Activated CD4-positive, alpha-beta T cell treated with anti-CD3 and anti-CD28 coated beads, Interleukin-2, amount 50 U/mL, for 1 hour (primary cell): ENCODE results near the gene NDUFB2.
"Not testable (repeated sequence)": the region's sequence is repeated elsewhere in the genome, so short reads cannot be mapped to it uniquely, and the experiment has no call there.

Source experiments
- DNase-seq: peaks from one replicate; pipeline ENCODE4 v3.0.0-alpha.2; 2020

NDUFB2 gene

DNA sequence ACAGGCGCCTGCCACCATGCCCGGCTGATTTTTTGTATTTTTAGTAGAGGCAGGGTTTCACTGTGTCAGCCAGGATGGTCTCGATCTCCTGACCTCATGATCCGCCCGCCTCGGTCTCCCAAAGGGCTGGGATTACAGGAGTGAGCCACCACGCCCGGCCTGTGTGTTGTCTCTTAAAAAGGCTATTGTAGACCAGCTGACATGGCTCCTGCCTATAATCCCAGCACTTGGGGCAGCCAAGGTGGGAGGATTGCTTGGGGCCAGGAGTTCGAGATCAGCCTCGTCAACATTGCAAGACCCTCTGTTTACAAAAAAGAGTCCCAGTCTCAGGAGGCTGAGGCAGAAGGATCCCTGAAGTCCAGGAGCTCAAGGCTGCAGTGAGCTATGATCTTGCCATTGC lies 2.7 kb upstream of the NDUFB2 start:
- DNase-seq = not testable (repeated sequence)

DNA sequence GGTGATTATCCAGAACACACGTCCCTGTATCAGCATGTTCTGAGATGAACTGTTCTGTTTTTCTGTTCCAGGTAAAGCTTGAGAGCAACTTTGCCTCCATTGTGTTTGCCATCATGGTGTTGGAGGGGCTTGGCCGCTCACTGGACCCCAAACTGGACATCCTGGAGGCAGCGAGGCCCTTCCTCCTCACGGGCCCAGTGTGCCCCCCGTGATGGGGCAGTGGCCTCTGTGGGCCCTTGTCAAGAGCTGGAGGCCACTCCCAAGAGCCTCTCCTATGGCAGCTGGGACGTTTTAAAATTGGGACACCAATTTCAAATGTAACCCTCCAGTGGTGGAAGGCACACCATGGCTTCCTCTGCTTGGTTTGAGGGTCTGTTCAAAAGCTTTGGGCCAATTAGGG lies 1.9 kb upstream of the NDUFB2 start:
- no peak for DNase-seq

DNA sequence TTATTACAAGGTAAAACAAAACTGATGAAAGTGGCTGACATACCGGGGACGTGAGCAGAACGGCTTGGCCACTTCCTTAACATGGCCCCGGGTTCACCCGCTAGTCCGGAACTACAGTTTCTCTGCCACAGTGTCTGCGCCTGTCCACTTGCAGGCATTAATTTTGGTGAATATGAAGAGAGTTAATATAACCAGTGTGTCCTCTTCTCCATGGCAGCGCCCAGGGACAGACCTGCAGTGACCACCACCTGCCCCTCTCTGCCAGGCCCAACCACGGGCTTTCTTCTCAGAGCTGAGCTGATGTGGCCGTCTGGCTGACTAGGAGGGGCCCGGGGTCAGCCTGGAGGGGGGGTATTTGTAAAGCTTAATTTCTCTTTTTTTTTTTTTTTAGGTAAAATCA lies 1.1 kb upstream of the NDUFB2 start:
- no peak for DNase-seq

DNA sequence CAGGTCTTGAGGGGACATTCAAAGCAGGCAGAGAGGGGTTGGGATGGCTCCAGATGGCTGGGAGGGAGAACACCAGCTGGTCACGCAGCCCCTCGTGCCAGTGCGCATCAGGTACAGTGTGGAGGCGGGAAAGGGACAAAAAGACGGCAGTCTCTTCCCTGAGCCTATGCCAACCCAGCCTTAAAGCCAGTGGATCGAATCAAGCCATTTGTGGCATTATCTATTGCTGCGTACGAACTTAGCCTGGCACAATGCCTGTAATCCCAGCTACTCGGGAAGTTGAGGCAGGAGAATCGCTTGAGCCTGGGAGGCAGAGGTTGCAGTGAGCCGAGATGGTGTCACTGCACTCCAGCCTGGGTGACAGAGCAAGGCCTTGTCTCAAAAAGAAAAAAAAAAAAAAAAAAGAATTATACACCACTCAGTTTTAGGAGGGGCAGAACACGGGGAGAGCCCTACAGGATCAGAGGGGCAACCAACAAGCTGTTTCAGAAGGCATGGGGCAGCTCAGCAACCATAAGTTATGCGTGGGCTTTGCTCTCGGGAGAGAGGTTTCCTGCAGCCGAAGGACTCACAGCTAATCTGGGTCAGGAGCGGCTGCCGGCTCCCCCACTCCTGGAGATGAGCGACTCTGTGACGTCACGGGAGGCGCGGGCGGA lies 356 bp upstream of the NDUFB2 start:
- DNase-seq = peak; percentile 95

DNA sequence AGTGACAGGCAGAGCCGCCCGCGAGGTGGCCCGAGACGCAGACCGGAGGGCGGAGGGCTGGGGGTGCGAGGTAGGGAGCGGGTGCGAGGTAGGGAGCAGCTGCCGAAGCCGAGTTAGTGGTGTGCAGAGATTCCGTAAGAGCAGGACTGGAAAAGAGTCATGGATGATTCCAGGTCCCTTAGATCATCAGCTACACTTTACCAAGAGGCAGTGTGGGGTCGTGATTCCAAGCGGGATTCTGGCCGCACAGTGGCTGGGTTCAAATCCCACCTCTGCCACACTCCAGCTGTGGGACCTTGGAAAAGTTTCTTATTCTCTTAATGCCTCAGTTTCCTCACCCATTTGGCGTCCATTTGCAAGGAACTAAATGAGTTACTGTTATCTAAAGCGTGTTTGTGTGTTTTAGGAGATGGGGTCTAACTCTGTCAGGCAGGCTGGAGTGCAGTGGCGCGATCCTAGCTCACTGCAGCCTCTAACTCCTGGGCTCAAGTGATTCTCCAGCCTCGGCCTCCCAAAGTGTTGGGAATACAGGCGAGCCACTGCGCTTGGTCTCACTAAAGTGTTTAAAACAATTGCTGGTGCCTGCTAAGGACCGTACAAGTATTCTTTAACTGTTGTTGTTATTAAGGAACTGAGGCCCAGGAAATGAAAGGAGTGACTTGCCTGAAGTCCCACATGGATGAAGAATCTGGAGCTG lies 1.1 kb downstream of the NDUFB2 start:
- no peak for DNase-seq

DNA sequence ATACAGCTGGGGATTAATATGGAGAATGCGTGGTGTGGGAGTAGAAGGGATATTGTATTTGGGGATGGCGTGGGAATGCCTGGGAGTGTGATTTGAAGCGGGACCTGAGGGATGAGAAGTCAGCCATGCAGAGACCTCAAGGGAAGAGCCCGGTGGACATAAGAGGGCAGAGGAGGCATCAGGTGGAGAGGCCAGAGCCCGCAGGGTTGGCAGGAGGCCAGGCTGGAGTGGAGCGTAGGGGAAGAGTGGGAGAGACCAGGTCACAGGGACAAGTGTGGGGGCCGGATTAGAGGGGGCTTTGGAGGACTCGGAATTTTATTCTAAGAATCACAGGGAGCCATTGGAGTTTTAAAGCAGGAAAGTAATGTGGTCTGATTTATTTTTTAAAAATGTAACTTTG lies 2.0 kb downstream of the NDUFB2 start:
- no peak for DNase-seq

DNA sequence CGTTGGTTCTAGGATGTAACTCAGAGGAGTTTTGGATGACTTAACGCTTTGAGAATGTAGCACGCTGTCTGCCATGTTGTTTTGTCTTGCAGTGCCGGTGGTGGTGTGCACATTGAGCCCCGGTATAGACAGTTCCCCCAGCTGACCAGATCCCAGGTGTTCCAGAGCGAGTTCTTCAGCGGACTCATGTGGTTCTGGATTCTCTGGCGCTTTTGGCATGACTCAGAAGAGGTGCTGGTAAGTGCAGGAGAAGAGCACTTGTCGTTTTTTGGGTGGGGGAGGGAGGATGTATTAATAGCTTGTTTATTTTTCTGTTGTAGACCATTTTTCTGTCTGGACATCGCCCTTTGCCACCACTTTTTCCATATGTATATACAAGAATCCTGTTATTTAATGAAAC lies 6.3 kb downstream of the NDUFB2 start:
- DNase-seq = no peak

DNA sequence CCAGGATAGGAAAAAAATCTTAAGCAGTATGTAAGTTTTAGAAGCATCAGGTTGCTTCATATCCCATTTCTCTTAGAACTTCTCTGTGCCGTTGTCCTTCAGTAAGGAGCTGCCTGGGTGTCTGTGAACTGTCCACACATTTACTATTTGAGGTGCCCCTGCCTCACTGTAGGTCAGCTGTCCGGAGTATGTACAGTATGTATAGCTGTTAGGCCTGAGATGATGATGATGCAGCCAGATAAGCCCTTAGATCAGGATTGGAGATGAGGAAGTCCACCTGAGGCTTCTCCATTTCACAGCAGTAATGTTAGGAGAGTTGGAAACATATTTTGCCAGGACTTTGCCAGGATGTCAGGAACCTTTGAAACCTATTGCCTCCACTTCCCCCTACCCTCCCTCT lies 7.7 kb downstream of the NDUFB2 start:
- DNase-seq = no peak

DNA sequence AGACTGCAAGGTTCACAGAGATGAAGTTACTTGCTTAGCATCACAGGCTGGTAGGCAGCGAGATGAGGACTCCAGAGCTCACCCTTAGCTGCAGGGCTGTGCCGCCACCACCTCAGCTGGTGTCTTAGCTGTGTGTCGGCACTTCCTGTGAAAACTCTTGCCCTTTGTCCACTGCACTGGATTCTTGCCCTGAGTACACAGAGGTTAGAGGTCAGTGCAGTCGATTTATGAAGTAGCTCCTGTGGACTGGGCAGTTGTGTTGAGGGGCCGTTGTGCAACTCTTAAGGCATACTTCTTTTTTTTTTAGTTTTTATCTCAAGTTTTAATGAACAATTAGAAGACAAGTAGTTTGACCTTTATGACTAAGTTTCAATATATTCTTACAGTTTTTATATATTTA lies 10.6 kb downstream of the NDUFB2 start:
- DNase-seq = no peak

DNA sequence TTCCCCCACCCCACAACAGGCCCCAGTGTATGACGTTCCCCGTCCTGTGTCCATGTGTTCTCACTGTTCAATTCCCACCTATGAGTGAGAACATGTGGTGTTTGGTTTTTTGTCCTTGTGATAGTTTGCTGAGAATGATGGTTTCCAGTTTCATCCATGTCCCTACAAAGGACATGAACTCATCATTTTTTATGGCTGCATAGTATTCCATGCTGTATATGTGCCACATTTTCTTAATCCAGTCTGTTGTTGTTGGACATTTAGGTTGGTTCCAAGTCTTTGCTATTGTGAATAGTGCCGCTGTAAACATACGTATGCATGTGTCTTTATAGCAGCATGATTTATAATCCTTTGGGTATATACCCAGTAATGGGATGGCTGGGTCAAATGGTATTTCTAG lies 12.3 kb downstream of the NDUFB2 start:
- not testable (repeated sequence) for DNase-seq

DNA sequence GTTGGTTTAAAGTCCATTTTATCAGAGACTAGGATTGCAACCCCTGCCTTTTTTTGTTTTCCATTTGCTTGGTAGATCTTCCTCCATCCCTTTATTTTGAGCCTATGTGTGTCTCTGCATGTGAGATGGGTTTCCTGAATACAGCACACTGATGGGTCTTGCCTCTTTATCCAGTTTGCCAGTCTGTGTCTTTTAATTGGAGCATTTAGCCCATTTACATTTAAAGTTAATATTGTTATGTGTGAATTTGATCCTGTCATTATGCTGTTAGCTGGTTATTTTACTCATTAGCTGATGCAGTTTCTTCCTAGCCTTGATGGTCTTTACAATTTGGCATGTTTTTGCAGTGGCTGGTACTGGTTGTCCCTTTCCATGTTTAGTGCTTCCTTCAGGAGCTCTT lies 15.9 kb downstream of the NDUFB2 start:
- not testable (repeated sequence) for DNase-seq

DNA sequence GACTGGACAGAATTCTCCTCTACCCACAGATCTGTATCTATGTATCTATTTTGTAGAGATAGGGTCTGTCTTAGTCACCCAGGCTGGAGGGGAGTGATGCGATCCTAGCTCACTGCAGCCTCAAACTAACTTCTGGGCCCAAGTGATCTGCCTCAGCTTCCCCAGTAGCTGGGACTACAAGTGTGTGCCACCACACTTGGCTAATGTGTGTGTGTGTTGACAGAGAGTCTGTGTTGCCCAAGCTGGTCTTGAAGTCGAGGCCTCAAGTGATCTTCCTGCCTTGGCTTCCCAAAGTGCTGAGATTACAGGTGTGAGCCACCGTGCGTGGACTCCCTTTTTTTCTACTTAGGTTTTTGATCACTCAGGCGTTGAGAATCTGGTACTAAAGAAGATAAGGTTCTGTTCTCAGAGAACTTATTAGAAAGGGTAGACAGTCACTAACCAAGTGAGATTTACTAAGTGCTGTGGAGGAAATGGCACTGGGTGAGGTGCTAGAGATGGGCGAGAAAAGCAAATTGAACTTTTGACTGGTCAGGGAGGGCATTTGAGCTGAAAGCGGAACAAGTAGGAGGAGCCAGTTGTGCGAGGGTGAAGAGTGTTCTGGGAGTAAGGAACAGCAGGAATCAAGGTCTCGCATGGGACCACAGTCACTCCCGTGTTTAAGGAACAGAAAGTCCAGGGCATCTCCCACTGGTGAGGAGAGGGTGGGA lies 18.0 kb downstream of the NDUFB2 start:
- DNase-seq = no peak

DNA sequence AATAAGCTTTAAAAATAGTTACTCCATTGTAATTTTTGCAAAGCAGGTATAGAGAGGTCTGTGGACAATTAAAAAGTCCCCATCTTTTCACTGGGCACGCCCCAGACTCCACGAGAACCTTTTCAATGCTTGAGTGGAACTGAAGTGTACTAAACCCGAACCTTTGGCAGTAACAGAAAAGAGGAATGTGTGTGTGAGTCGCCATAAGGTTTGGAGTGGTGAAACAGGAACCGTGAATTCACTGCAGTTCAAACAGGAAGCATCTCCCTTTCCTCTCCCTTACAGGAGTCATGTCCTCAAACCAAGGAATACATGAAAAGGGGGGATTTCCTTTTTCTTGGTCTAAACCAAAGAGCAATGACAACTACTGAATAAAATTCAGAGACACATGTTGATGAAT lies 23.2 kb downstream of the NDUFB2 start:
- no peak for DNase-seq

DNA sequence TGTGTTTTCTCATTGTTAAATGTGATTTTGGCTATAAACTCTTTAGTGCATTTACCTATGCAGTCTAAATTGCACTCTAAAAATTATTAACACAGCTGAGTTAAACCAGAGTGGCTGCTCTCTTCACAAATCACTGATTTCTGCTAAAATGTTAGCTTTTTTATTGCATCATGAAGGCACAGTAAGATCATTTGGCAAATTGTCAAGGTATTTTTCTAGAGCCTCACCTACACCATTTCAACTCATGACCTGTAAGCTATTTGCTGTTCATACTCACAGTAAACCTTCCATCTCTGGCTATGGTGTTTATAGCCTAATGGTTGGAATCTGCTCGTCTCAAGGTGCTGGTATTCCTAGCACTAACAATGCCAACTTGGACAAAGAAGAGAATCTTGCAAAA lies 25.7 kb downstream of the NDUFB2 start:
- no peak for DNase-seq

DNA sequence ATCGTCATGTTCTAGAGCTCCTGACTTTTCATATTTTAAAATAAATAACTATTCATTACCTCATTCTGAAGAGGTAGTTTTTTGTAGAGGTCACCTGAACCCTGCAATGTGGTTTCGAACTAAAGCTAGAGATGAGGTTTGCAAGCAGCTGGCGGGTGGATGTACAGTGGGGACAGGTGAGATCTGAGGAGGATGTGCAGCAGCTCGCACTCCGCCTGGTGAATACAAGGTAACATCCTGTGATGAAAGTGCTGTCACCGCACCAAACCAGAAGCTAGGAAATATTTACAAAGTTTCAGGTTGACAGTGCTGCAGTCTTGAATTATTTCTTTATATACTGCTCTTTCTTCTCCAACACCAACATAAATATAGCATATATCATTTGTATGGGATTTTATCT lies 26.5 kb downstream of the NDUFB2 start:
- peak; percentile 40 for DNase-seq

DNA sequence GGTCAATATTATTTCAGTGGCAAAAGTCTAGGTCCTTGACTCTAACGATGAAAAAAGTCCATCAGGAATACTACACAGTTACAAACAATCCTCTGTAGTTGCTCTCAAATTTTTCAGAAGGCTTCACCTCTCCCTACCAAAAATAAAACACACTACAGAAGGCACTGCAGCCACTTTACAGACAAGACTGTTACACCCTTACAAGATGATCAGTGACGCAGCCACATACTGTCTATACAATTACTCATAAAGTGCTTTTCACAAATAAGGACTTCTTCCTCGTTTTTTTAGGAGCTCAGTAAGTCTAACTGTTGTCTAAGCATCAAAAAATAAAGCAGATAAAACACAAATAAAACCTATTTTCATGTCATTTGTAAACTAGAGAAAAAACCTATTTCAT lies 27.1 kb downstream of the NDUFB2 start:
- DNase-seq = no peak

DNA sequence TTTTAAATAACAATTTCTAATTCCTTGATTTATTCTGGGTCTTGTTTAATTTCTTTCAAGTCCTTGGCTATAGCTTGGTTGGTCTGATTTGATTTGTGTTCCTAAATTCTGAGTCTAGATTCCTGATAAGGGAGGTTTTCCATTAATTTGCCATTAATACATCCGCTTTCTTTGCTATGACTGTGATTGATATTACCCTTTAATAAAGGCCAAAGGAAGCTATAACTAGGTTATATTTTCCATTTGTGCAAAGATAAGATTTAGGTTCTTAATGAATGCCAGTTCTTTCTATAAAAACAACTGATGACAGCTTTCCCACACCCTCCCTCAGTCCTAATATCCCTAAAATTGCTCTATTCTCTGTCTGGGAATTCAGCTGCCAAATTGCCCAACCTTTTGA lies 28.2 kb downstream of the NDUFB2 start:
- no peak for DNase-seq

DNA sequence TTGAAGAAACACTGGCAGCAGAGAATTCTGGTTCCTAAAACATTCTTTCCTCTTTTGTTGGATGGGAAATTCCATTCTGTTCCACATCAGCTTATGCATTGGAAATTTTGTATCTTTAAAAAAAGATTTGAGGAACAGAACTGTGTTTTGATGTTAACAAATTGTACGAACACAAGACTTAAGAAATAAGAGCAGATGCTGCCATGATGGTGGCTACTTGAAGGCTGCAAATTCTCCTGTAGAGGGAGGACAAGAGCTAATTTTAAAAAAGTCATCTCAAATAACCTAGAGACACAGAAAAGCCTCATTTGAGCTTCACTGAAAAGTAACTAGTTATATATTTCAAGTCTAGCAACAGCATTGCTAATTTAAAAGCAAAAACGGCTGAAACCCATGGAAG lies 29.8 kb downstream of the NDUFB2 start:
- no peak for DNase-seq

DNA sequence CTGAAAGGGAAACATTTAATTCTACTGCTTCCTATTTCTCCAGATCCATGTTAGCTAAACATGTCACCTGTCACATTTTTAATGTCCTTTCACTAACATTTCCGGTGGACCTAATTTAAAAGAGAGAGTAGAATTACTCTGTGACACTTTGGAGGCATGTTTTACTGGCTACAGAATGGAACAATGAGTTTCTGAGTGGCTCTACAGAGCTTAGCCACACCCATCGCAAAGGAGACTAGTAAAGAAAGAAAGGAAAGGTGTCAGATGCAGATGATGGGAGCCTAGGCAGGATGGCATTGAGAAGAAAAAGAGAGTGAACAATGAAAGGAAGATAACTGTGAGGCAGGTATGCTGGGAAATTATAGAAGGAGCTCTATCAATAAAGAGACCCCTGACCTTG lies 35.9 kb downstream of the NDUFB2 start:
- no peak for DNase-seq

DNA sequence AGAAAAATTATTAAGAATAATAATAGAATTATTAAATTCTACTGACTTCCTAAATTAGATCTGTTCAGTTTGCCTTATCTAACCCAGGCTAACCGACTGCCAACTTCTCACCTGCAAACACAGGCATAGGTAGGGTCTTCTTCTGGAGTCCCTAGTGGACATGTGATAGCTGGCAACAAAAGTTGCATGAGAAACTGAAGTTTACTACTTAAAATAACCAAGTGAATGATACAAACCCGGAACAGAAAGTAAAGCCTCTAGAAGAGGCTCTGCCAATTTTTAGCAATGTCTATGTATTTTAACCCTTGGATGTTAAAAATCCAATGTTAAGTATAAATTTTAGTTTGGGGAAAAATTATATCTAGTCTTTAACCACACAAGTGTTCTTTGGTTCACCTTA lies 37.6 kb downstream of the NDUFB2 start:
- DNase-seq = no peak

DNA sequence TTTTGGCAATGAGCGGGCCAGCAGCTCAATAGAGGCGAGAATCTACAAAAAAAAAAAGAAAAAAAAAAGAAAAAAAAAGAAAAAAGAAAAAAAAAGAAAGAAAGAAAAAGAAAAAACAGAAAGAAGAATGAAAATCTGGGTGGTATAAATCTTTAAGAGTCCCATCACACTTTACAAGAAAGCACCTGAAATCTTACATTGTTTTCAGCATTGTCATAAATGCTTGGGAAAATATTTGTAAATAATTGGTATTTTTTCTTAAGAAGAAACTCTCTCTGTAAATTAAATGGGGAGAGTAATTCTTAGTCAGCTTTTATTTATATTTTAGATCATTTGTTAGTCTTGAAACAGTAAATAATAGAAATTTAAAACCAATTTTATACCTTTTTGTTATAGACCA lies 38.2 kb downstream of the NDUFB2 start:
- DNase-seq = no peak

DNA sequence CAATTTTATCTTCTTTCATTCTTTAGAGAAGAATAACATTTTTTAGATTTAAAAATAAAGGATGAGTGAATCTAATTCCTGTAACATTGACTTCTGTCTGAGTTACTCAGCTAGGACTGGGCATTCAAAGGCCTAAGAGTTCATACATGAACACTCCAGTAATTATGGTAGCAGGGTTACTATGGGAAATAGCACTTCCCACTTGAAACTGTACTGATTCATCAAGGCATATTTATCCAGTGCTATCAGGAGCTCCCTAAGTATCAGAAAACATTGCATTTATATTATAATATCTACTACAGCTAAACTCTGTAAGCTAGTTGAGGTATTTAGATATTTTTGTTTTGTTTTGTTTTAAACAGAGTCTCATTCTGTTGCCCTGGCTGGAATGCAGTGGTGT lies 41.8 kb downstream of the NDUFB2 start:
- DNase-seq = no peak

DNA sequence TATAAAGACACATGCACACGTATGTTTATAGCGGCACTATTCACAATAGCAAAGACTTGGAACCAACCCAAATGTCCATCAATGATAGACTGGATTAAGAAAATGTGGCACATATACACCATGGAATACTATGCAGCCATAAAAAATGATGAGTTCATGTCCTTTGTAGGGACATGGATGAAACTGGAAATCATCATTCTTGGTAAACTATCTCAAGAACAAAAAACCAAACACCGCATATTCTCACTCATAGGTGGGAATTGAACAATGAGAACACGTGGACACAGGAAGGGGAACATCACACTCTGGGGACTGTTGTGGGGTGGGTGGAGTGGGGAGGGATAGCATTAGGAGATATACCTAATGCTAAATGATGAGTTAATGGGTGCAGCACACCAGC lies 46.7 kb downstream of the NDUFB2 start:
- not testable (repeated sequence) for DNase-seq

DNA sequence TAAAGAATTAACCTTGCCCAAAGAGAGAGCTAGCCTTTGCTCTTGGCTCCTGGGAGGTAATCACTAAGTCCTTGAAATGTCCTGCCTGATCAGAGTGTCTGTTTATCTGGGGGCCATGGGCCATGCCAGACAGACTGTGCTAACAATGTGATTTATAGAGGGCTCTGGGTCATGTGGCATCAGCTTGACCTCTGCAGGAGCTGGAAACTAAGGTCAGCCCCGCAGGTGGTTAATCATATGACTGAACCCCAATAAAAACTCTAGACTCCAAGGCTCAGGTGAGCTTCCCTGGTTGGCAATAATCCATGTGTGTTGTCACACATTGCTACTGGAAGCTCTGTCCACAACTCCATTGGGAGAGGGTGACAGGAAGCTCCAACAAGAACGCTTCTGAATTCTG lies 47.5 kb downstream of the NDUFB2 start:
- no peak for DNase-seq
